Nephron (organoid): Measurements from ENCODE around the gene PLCH1.

Experiments
- H3K27ac Mint-ChIP-seq, 3 experiments: 2 replicates each; pipeline ENCODE4 v1.8.0; 2020; ENCODE audit warnings: mixed read lengths in 3 of 3, mild to moderate bottlenecking in 2 of 3, moderate library complexity in 1 of 3
- H3K27me3 Mint-ChIP-seq: 2 replicates; pipeline ENCODE4 v1.8.0; 2021; ENCODE audit warnings: low read depth, mild to moderate bottlenecking, moderate library complexity, mixed read lengths
- H3K36me3 Mint-ChIP-seq: 2 replicates; pipeline ENCODE4 v1.8.0; 2020; ENCODE audit warnings: low read depth, mixed read lengths
- H3K4me1 Mint-ChIP-seq: 2 replicates; pipeline ENCODE4 v1.8.0; 2020; ENCODE audit warnings: mixed read lengths
- H3K4me3 Mint-ChIP-seq, 3 experiments: 2 replicates each; pipeline ENCODE4 v1.8.0; 2020; ENCODE audit warnings: mild to moderate bottlenecking in 3 of 3, mixed read lengths in 3 of 3, moderate library complexity in 2 of 3
- H3K9me3 Mint-ChIP-seq: 2 replicates; pipeline ENCODE4 v1.8.0; 2020; ENCODE audit warnings: mixed read lengths
- CTCF ChIP-seq, 3 experiments: fragments of 200-600 bp; sonication (generic); IDR thresholded peaks; one replicate each; pipeline ENCODE4 v1.5.0; 2021; ENCODE audit warnings: antibody characterized with exemption in 3 of 3; ENCODE audit not compliant: unreplicated experiment in 3 of 3

PLCH1 gene

GRCh38 chr3:155441506-155441905 is 303.4 kb downstream of the PLCH1 start:
- TF ChIP-seq CTCF (IDR thresholded peaks at IDR 0.05; ENCODE audit: unreplicated experiment in 3 of 3), result no peak
- Mint-ChIP-seq H3K27ac (peak overlapping the region; percentile 90 to 97 (median 95)), H3K4me3 (no peak overlapping the region), H3K36me3 (no peaks in the 10 kb centered on the region), H3K4me1 (peaks cover 5% of the 10 kb centered on the region), H3K27me3 (peaks cover 11% of the 10 kb centered on the region), H3K9me3 (no peaks in the 10 kb centered on the region)

DNA sequence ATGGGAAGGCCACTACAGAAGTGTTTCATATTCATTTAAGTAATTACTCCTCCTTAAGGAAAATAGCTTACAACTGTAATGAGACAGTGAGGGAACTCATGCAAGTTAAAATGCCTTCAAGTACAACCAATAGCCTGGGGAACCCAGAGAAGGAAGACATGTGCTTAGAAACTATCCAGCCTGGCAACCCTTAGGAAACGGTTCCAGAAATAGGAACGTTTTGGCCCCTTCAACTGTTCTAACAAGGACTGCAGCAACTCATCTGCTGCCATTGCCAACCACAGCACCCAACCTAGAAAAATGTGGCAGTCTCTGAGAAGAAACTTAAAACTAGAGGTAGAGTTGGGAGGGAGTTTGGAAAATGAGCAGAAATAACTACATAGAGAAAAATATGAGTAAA is 303.8 kb downstream of the PLCH1 start:
- Mint-ChIP-seq H3K4me3 (no peak overlapping the region), H3K4me1 (peaks cover 5% of the 10 kb centered on the region), H3K27me3 (peaks cover 11% of the 10 kb centered on the region), H3K27ac (peak overlapping the region; percentile 90 to 97 (median 95)), H3K9me3 (no peaks in the 10 kb centered on the region), H3K36me3 (no peaks in the 10 kb centered on the region)
- TF ChIP-seq CTCF (IDR thresholded peaks at IDR 0.05; ENCODE audit: unreplicated experiment in 3 of 3), result no peak

GRCh38 chr3:155435821-155436220 is 309.1 kb downstream of the PLCH1 start:
- no peaks in the 10 kb centered on the region for H3K9me3 Mint-ChIP-seq
- no peak overlapping the region for H3K27ac Mint-ChIP-seq
- H3K36me3 Mint-ChIP-seq, result no peaks in the 10 kb centered on the region
- peaks cover 1% of the 10 kb centered on the region for H3K4me1 Mint-ChIP-seq
- no peak overlapping the region for H3K4me3 Mint-ChIP-seq
- no peak for TF ChIP-seq CTCF (IDR thresholded peaks at IDR 0.05; ENCODE audit: unreplicated experiment in 3 of 3)
- no peaks in the 10 kb centered on the region for H3K27me3 Mint-ChIP-seq

DNA sequence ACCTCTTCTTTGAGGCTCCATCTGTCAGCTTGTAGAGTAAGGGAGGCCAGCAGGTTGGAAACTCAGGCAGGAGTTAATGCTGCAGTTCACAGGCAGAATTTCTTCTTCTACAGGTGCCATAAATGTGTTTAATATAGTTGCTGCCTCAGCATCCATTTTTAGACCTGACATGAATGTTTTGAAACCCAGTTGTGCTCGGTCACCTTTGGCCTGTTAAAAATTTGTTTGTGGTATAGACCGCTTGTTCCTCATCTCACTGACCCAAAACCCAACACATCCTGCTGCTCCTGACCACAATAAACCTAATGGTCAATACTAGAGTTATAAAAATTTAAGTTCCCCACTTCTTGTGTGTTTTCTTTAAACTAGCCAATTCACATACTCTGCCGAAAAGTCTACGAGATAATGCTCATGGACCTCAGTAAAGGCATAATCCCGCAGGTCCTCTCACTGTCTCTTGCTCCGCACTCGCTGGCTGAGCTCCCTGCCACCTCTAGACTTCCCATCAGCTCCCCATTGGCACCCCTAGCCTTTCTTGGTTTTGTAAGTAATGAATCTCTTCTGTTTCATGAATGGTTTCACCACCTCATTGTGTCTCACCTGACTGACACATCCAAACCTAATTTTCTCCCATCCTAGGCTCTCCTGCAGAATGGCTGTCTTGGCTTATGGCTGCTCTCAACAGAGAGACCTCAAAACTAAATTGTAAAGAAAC is 312.9 kb downstream of the PLCH1 start:
- H3K27me3 Mint-ChIP-seq, result no peaks in the 10 kb centered on the region
- TF ChIP-seq CTCF (IDR thresholded peaks at IDR 0.05; ENCODE audit: unreplicated experiment in 3 of 3), result no peak
- no peaks in the 10 kb centered on the region for H3K4me1 Mint-ChIP-seq
- no peak overlapping the region for H3K4me3 Mint-ChIP-seq
- no peaks in the 10 kb centered on the region for H3K36me3 Mint-ChIP-seq
- H3K27ac Mint-ChIP-seq, result no peak overlapping the region
- peaks cover 6% of the 10 kb centered on the region for H3K9me3 Mint-ChIP-seq

DNA sequence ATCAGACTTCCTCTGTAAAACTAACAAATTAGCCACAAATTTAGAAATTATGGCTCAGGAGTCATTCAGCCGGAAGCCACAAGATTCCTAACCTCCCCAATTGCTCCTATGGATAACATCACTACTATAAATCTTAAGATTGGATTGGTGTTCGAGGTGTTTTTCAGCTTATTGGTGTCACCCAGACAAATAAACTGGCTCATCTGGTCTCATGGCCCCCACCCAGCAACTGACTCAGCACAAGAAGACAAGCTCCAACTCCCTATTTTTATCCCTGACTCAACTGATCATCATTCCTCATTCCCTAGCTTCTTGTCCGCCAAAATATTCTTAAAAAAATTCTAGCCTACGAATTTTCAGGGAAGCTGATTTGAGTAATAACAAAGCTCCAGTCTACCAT is 316.3 kb downstream of the PLCH1 start:
- H3K27me3 Mint-ChIP-seq, result no peaks in the 10 kb centered on the region
- peaks cover 13% of the 10 kb centered on the region for H3K4me1 Mint-ChIP-seq
- H3K27ac Mint-ChIP-seq, result peak overlapping the region in 1 of 3 experiments; percentile 40
- peaks cover 9% of the 10 kb centered on the region for H3K9me3 Mint-ChIP-seq
- no peaks in the 10 kb centered on the region for H3K36me3 Mint-ChIP-seq
- no peak overlapping the region for H3K4me3 Mint-ChIP-seq
- no peak for TF ChIP-seq CTCF (IDR thresholded peaks at IDR 0.05; ENCODE audit: unreplicated experiment in 3 of 3)
